NT2/D1 (cell line): ENCODE data around the gene ATP6V0C.

ENCODE experiments used
- DNase-seq: peaks from one replicate; pipeline ENCODE4 v3.0.0-alpha.2; 2011; ENCODE audit warnings: low read depth, low spot score
- H3K27me3 ChIP-seq: 2 replicates; pipeline ENCODE4 v1.6.0; 2011; ENCODE audit warnings: mild to moderate bottlenecking; ENCODE audit not compliant: insufficient read length, insufficient read depth
- H3K36me3 ChIP-seq: 2 replicates; pipeline ENCODE4 v1.6.1; 2011; ENCODE audit warnings: mild to moderate bottlenecking, low read length, mixed read lengths; ENCODE audit not compliant: insufficient read depth, insufficient read length
- H3K4me1 ChIP-seq: 2 replicates; pipeline ENCODE4 v1.5.1; 2011; ENCODE audit not compliant: insufficient read depth, insufficient read length
- H3K4me3 ChIP-seq: 2 replicates; pipeline ENCODE4 v1.5.1; 2011; ENCODE audit warnings: low read depth; ENCODE audit not compliant: insufficient read length
- H3K9ac ChIP-seq: 2 replicates; pipeline ENCODE4 v1.6.0; 2011; ENCODE audit warnings: low read depth; ENCODE audit not compliant: insufficient read length
- H3K9me3 ChIP-seq: 2 replicates; pipeline ENCODE4 v1.5.1; 2011; ENCODE audit warnings: mild to moderate bottlenecking, low read length; ENCODE audit not compliant: insufficient read depth
- SUZ12 ChIP-seq: IDR thresholded peaks from 2 replicates; pipeline ENCODE4 v1.6.1; 2011; ENCODE audit not compliant: insufficient read length, insufficient read depth; ENCODE audit errors: extremely low read depth
- YY1 ChIP-seq: IDR thresholded peaks from 2 replicates; pipeline ENCODE4 v1.6.1; 2011; ENCODE audit not compliant: insufficient read length, insufficient read depth
- ZNF274 ChIP-seq: IDR thresholded peaks from 2 replicates; pipeline ENCODE4 v1.6.1; 2011; ENCODE audit warnings: mild to moderate bottlenecking, low read depth, low read length

ATP6V0C gene

DNA sequence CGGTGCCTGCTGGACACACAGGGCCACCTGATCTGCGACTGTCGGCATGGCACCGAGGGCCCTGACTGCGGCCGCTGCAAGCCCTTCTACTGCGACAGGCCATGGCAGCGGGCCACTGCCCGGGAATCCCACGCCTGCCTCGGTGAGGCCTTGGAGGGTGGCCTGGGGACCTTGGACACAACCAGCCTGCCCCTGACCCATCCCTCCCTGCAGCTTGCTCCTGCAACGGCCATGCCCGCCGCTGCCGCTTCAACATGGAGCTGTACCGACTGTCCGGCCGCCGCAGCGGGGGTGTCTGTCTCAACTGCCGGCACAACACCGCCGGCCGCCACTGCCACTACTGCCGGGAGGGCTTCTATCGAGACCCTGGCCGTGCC, 41.3 kb upstream of the ATP6V0C start:
- H3K9ac ChIP-seq = peak overlapping the region; percentile 76
- H3K4me3 ChIP-seq = no peak overlapping the region
- TF ChIP-seq SUZ12 (no peak), ZNF274 (no peak), YY1 (no peak)
- no peak for DNase-seq
- no peaks in the 10 kb centered on the region for H3K9me3 ChIP-seq
- H3K27me3 ChIP-seq = peaks cover 33% of the 10 kb centered on the region
- no peaks in the 10 kb centered on the region for H3K36me3 ChIP-seq
- peaks cover 46% of the 10 kb centered on the region for H3K4me1 ChIP-seq

DNA sequence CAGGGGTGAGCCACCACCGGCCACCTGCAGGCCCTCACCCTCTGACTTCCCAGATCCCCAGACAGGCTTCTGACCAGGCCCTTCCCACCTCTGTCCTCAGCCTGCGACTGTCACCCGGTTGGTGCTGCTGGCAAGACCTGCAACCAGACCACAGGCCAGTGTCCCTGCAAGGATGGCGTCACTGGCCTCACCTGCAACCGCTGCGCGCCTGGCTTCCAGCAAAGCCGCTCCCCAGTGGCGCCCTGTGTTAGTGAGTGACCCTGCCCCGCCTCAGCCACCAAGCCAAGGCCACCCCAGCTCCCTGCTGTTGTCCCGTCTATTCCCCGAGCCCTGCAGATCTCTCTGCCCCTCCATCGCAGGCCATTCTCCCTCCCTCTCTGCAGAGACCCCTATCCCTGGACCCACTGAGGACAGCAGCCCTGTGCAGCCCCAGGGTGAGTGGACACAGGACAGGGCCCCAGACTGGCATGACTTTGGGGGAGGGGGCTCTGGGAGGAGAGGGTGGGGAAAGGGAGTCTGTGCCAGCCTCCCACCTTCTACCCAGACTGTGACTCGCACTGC, 40.8 kb upstream of the ATP6V0C start:
- Histone ChIP-seq H3K9me3 (no peaks in the 10 kb centered on the region), H3K4me3 (peak overlapping the region; percentile 70), H3K36me3 (no peaks in the 10 kb centered on the region), H3K27me3 (peaks cover 33% of the 10 kb centered on the region), H3K4me1 (peaks cover 46% of the 10 kb centered on the region), H3K9ac (peak overlapping the region; percentile 69)
- DNase-seq = no peak
- no peak for TF ChIP-seq YY1
- TF ChIP-seq SUZ12 = no peak
- TF ChIP-seq ZNF274 = no peak

DNA sequence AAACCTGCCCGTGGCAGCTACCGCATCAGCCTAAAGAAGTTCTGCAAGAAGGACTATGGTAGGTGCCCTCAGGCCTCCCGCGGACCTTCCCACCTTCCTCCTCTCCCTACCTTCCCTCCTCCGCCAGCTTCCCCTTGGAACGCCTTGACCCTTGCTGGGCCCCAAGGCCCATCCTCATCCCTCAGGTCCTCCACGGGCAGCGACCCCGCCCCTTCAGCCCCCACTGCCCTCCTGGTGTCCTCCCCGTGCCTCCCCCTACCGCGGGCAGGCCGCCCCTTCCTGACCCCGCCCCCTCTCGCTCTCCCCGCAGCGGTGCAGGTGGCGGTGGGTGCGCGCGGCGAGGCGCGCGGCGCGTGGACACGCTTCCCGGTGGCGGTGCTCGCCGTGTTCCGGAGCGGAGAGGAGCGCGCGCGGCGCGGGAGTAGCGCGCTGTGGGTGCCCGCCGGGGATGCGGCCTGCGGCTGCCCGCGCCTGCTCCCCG, 40.3 kb upstream of the ATP6V0C start:
- TF ChIP-seq YY1 = no peak
- no peak for TF ChIP-seq ZNF274
- TF ChIP-seq SUZ12 = no peak
- H3K9me3 ChIP-seq = no peaks in the 10 kb centered on the region
- H3K4me1 ChIP-seq = peaks cover 46% of the 10 kb centered on the region
- H3K9ac ChIP-seq = peak overlapping the region; percentile 69
- H3K36me3 ChIP-seq = no peaks in the 10 kb centered on the region
- peak overlapping the region; percentile 70 for H3K4me3 ChIP-seq
- peaks cover 33% of the 10 kb centered on the region for H3K27me3 ChIP-seq
- no peak for DNase-seq

DNA sequence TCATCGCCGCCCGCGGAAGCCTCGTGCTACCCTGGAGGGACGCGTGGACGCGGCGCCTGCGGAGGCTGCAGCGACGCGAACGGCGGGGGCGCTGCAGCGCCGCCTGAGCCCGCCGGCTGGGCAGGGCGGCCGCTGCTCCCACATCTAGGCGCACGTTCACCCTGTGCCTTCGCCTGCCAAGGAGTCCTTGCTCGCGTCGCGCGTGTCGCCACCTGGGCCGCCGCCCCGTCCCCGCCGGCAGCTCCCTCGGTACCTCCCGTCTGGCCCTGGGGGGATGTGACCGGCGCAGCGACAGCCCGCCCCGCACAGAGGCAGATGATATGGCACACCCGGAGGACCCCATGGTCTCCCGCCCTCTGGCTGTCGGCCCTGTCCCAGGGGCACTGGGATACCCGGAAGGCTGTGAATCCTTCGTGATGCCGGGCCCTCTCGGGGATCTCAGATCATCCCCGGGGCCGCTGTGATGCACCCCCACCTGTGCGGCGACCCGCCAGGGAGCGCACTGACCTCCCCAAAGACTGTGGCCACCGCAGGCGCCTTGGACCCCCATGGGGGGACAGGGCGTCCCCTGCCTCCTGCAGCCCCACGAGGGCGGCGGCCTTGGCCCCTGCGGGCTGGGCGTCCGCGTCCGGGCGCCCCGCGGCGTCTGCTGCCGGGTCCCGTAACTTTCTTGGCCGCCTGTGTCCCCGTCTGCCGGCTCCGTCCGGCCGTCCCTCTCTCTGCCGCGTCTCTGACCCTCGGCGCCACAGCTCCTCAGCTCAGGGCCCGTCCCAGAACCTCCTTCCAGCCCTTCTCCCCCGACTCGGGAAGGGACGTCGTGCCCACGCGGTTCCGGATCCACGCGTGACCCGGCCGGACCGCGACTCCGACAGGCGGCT, 39.5 kb upstream of the ATP6V0C start:
- Histone ChIP-seq H3K27me3 (peaks cover 33% of the 10 kb centered on the region), H3K4me1 (peaks cover 41% of the 10 kb centered on the region), H3K9ac (peak overlapping the region; percentile 94), H3K9me3 (no peaks in the 10 kb centered on the region), H3K4me3 (peak overlapping the region; percentile 70), H3K36me3 (peaks cover 2% of the 10 kb centered on the region)
- TF ChIP-seq SUZ12 = no peak
- no peak for TF ChIP-seq YY1
- TF ChIP-seq ZNF274 = no peak
- DNase-seq = no peak

DNA sequence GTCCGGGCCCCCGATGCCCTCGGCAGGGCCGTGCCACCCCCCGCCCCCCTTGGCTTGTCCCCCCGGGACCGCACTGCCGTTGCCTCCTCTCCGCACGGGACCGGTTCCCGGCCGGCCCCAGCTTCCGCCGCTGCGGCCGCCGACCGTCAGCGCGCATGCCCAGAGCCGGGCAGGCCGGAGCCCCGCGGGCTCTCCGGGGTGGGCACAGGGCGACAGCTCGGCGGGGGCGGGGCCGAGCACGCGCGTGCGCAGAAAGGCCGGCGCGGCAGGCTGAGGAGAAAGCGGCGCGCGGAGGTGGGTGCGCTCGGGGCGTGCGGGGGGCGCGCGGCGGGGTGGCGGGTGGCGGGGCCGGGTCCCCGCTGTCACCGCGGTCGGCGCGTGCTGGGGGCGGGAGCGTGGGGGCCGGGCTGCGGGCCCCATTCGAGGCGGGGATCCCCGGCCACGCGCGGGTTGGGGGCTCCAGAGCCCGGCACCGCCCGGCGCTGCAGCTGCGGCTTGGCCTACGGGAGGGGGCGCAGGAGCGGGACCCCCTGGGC, 38.8 kb upstream of the ATP6V0C start, which contains the start of gene TBC1D24:
Gene TBC1D24, plus strand, starts transcription at position 251 of the 536 bp plus-strand sequence. CDS start 21,022 bp downstream, outside the sequence.
- no peak for TF ChIP-seq ZNF274
- Histone ChIP-seq H3K27me3 (peaks cover 31% of the 10 kb centered on the region), H3K36me3 (peaks cover 2% of the 10 kb centered on the region), H3K4me1 (peaks cover 34% of the 10 kb centered on the region), H3K9ac (peak within 1 kb of the TSS; percentile 94), H3K9me3 (no peaks in the 10 kb centered on the region), H3K4me3 (peak within 1 kb of the TSS; percentile 70)
- peak; percentile 66 for DNase-seq

DNA sequence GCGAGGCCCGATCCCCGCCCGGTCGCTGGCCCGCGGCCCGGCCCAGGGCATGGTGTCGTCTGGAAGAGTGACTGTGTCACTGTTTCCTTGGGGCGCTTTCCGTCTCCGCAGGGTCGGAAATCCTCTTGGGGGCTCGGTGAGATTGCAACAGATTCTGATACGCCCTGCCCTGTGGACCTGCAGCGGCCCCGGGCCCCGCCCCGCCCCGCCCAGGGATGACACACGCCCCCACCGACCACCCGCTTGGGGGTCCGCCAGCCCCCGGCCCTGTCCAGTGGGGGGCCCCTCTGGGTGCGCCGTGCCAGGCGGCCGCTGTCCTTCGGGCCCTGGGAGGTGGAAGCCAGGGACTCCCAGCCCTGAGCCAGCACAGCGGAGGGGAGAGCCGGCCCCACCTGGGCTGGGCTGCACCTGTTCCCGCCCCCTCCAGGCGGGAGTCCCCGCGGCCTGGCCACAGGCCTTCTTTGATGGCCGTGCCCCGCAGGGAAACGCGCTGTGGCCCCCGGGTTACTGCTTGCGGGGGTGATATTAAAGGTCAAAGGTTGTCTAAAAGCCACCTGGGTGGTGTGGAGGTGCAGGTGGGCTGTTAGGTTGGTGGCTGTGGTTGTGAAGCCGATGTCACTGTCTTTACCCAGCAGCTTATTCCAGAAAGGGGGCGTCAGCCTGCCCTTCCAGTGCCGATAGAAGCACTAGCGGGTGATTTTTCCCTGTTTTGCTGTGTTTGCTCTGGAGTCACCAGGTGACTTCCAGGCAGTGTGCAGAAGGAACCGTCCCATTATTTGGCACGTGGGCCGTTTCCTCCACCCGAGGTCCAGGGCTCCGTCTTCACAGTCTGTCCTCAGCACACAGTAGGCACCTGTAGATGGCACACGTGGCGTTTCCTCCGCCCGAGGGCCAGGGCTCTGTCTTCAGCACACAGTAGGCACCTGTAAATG, 38.1 kb upstream of the ATP6V0C start:
- Histone ChIP-seq H3K27me3 (peaks cover 27% of the 10 kb centered on the region), H3K4me3 (peak overlapping the region; percentile 69), H3K36me3 (peaks cover 2% of the 10 kb centered on the region), H3K4me1 (peaks cover 26% of the 10 kb centered on the region), H3K9ac (peak overlapping the region; percentile 79), H3K9me3 (no peaks in the 10 kb centered on the region)
- TF ChIP-seq SUZ12 = no peak
- no peak for TF ChIP-seq YY1
- no peak for TF ChIP-seq ZNF274
- DNase-seq = no peak
